Stimulated activated naive CD4-positive, alpha-beta T cell treated with Interleukin-2 at 50 U/mL for 16 hours (primary cell): ENCODE measurements around the gene ZSWIM6.

Experiments
- DNase-seq: peaks from one replicate; lab custom pipeline; 2025; lab: John Stamatoyannopoulos, UW

The ZSWIM6 gene

DNA sequence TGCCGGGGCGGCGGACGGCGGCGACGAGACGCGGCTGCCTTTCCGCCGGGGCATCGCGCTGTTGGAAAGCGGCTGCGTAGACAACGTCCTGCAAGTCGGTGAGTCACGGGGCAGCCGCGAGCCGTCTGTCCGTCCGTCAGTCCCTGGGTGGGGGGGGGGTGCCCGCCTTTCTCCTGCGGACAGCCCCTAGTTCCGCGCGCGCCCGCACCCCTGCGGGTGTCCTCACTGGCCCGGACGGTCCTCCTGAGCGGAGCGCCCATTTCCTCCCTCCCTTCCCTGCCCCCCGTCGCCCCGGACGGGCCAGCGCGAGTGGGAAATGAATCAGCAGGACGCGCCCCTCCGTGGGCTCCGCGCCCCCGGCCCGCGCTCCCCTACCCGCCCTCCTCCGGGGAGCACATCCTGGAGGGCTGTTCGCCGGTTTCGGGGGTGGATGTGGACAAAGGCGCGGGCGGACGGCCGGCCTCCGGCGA is 828 bp downstream of the ZSWIM6 start:
- DNase-seq = no peak

DNA sequence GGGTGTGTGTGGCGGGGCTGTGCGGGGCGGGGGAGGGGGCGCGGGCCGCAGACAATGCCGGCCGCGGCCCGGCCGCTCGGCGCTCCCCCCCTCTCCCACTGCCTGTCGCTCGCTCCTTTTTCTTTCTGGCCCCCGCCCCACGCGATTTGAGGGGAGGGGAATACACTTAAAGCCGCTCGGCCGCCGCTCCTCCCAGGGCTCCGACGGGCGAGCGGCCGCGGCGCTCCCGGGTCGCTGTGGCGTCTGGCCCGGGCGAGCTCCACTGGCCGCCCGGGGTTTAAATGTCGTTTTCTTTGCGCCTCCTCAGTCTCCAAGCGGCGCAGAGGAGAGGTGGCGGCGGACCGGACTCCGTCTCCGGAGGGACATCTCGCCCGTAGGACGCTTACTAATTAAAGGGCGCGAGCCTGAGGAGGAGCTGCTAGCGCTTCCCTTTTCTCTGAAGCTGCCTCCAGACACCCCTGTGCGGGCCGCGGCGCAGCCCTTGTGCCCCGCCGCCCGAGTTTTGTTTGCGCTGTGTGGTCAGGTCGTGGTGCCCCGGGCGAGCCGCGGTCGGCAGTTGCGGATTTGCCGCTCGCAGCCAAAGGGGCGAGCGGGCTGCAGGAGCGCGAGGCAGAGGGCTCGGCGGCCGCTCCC is 1.4 kb downstream of the ZSWIM6 start:
- DNase-seq = peak; percentile 24

DNA sequence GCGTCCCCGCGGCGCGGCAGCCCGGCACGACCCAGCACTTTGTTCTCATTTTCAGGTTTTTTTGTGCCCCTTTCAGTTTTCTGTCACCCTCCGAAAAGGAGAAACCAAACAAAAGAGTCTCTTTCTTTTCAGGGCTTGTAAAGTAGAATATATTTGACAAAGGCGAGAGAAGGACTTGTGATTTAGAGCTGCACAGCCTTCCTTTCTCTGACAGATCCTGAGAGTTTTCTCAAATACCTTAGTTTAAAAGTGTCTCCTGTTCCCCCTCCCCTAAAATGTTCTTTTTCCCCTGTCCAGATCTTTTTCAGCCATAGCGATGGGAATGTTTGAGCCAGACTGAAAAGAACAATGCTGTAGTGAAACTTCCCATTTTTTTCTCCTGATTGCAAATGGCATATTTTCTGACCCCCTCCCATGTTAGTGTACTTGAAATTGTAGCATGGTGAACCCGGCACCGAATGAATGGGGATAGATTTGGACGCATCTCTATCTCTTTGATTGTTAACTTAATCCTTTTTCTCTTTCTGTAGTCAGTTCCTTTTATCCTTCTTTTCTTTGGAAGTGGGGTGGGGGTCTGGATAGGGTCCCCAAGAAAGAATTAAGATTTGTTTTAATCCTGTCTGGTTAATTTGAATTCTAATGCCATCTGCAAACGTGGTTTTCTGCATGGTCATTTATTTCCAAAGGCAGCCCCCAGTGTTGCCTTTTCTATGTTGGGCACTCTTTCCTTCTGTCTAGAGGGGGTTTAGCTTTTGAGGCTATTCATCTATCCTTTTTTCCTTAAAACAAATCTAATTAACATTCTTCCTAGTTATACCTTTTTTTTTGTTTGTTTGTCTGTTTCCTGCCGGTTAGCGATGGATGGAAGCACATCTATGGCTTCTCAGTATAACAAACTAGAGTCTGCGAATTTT is 2.2 kb downstream of the ZSWIM6 start:
- DNase-seq = no peak

DNA sequence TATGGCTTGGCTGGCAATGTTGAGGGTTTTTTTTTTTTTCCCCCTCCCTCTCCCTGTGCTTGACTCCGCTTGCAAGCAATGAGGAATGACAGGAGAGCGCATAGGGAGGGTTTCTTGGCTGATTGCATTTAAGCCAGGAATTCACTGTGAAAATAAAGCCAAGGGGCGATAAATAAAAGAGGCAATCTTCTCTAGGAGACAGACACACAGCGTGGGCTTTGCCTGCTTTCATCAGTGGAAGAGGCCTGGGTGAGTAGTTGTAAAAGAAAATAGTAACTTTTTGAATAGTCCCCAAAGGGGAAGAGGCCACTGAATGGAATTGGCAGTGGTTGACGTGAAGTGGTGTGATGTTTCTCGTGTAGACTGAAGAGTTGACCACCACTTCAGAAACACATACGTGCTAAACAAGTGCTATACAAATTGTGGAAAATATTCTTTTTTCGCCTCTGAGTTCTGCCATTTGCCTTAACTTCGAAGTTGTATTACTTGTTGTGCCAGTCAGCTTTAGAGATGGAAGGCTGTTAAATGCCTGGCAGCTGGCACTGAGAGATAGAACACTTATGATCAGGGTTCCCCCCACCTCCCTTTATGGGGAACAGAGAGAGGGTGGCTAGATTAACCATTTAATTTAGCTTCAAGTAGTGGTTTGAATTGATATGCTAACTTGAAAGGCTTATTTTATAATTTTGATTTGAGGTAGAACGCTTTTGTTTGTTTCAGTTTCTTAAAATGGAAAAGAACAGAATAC is 3.0 kb downstream of the ZSWIM6 start:
- no peak for DNase-seq

DNA sequence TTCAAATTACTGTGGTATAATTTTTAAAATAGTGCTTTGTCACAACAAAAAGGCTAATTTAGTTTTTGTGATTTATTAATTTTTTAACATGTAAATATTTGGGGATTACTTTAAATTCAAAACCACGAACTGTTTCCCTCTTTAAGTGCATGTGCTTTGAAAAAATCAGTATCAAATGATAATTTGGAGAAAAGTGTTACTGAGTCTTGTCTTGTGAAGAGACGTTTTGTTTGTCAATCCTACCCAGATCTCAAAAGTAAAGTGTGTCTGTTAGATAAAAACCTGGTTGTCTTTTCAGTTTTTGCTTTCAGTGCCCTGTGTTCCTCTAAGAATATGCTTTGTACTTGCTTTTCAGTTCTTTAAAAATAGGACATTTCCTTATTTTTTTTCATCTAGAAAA is 7.7 kb downstream of the ZSWIM6 start:
- no peak for DNase-seq

DNA sequence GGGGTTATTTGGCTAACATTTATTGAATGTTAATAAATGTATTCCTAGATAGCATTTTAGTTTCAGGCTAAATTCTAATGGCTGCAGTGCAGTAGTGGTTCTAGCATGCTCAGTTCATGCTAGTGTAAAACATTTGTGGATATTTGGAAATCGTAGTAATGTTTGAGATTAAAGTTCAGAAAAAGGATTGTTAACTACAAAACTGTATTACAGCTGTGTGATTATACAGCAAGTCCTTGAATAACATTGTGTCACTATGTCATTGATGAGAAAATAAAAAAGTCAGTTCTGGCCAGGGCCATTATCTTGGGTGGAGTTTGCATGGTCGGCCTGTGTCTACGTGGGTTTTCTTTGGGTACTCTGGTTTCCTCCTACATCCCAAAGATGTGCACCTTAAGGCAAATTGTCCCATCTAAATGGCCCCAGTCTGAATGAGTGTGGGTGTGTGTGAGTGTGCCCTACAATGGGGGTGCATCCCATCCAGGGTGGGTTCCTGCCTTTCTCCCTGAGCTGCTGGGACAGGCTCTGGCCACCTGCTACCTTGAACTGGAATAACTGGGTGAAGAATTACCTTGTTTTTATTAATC is 8.8 kb downstream of the ZSWIM6 start:
- no peak for DNase-seq

DNA sequence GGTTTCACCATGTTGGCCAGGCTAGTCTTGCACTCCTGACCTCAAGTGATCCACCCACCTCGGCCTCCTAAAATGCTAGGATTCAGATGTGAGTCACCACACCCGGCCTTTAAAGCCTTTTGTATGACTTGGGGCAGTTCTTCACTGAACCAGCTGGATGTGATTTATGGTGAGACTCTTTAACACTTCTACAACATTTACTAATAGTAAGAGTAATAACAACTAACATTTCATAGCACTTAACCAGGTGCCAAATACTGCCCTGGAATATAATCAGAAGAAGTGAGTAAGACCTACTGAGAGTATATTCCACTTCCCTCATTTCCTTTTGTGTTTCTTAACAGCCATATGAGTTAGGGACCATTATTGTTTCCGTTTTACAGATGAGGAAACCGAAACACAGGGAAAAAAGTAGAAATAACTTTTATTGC is 10.0 kb downstream of the ZSWIM6 start:
- no peak for DNase-seq

DNA sequence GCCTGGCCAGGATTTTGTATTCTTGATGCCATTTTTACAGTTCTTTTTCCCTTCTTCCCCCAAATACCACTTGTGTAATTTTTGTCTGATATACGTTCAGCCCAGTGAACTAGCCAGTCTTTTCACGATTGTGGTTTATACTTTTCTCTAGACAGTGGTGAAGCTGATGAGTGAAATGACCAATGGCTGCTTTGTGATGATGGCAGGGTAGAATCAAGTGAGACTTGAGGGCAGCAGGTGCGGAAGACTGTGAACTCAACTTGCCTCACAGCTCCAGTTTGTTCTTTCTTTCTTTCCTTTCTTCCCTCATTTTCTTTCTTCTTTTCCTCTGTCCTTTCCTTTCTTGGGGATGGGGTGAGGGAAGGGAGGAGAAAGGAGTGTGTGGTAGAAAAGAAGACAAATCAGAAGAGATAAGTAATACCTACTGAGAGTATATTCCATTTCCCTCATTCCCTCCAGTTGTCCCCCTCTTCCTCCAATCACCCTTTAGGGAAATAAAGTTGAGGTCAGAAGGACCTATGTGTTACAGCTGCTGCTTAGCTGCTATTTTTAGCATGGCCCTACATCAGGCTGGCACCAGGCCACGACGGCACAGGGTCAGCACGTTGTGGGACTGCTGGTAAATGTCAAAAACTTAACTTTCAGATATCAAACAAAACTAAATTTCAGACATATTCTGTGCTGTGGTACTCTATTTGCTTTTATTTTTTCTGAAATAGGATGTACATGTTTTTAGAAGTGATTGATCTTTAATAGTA is 12.3 kb downstream of the ZSWIM6 start:
- DNase-seq = no peak

DNA sequence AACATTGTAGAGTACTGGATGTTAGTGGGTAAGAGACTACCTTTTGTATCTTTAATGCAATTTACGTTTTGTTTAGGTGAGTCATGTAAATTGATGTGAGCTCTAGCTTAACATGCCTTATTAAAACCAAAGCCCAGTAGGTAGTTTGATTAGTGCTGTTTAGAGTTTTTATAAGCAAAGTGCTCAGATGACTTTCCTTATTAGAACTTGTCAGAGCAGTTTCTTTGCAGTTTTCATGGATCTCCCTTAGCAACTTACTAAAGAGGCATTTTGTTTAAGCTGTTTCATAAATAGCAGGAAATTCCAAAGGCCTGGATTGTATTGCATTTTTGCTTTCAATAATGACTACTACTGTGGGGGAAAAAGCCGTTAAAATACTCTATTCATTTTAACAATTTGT is 14.5 kb downstream of the ZSWIM6 start:
- DNase-seq = no peak

DNA sequence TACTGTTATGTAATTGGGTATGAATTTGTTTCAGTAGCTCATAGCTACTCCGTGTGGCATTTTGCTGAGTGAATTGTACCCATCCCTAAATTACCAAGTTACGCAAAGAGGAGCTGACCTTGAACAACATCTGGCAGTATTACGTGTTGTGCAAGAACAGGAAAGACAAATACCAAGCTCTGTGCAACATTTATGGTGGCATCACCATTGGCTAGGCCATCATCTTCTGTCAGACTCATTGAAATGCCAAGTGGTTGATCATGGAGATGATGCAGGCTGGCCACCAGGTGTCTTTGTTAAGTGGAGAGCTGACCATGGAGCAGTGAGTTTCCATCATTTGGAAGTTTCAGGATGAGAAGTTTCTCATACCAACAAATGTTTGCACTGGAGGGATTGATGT is 15.0 kb downstream of the ZSWIM6 start:
- DNase-seq = no peak

DNA sequence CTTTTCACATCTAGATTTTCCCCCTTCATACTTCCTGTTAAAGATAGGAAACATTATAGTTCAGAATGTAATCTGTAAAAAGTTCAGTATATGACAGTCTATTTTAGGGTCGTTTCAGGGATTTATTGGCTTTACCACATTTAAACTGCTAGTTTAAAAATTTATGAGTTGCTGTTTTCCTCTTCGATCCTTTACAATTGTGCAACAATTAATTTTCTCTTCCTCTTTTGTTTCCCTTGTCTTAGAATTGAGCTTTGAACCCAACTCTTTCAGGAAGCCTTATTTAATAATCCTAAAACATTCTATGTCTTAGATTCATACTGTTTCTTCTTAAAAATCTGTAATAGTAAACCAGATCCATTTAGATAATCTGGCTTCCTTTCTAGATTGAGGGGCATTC is 16.4 kb downstream of the ZSWIM6 start:
- DNase-seq = no peak

DNA sequence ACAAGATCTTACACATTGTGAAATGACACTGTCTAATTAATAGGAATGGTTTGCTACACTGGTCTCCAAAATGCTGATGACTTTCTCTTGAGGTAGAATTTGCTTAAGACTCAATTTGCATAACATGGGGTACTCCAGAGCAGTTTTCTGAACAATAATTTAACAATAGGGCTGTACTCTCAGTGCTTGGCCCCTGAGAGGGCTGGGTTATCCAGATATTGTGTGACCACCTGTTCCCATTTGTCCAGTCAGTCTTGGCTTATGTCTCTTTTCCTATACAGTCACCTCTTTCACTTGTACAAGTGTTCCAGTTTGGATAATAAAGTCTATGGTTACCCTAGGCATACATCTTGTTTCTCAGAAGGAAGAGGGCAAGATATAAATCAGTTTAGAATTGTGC is 17.9 kb downstream of the ZSWIM6 start:
- no peak for DNase-seq

DNA sequence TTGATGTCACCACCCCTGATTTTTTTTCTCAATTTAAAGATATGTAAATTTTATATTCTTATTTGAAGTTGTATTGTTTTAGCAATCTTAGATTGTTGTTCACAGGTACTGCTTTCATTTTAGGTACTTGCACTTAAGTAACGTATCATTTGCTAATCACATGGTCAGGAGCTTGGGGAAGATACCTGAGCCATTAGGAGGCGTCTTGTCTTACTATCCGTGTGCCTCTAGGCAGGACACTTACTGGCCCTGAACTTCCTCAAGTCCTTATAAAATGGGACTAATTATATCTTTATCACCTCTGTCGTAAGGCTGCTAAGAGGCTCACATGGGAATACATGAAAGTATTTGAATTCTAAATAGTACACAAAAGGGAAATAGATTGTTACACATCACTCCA is 18.5 kb downstream of the ZSWIM6 start:
- DNase-seq = no peak

DNA sequence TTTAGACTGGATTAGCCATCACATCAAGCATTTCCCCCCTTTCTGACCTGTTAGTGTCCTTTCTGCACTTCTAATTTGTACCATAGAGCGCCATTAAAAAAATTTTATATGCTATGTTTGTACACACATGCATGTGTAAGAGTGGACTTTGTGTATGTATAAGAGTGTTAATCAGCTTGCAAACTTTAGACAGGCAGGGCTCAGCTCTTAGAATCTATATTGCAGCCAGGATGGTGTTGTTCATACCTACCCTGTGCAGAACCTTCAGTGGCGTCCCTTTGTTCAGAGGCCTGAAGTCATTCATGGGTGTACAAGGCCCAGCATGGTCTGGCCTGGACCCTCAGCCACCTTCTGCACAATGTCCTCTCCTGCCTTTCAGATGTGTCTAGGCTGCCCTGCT is 19.7 kb downstream of the ZSWIM6 start:
- no peak for DNase-seq

DNA sequence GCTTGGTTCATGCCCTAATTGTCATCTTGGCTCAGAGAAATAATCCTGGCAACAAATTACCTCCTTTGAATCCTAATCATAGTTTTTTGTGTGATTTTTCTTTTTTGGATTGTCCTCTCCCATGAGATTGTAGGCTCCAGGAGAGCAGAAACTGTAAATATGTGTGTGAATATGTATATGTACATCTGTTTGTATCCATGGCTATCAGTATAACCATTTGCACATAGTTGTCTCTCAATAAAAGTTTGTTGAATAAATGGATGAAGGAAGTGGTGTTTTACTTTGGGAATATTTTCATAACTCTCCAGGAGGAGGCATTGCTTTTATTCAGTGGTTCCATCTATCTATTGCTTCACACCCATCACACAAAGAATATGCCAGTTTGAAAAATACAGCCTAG is 20.1 kb downstream of the ZSWIM6 start:
- DNase-seq = no peak

DNA sequence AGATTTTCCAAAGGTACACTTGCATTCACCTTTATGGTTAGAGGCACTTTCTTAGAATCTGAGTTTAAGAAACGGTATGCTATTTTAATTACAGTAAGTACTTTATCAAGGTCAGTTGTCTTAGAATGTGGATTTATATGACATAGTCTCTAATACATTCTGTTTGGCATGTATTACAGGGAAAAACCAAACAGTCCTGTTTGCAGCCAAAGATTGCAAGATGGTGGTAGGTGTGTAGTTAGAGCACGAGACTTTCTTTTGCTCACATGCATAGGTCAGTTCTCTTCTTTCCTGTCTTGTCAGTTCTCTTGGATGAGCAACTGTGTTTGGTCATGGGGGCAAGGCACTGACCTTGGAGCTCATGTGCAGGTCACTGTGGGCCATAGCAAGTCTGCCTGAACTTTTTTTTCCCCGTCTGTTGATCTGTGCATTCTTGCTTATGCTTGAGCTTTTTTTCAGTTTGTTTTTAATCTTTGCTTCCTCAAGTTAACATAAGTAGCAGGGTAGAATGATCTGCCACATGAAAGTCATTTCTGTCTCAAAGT is 20.6 kb downstream of the ZSWIM6 start:
- DNase-seq = no peak

DNA sequence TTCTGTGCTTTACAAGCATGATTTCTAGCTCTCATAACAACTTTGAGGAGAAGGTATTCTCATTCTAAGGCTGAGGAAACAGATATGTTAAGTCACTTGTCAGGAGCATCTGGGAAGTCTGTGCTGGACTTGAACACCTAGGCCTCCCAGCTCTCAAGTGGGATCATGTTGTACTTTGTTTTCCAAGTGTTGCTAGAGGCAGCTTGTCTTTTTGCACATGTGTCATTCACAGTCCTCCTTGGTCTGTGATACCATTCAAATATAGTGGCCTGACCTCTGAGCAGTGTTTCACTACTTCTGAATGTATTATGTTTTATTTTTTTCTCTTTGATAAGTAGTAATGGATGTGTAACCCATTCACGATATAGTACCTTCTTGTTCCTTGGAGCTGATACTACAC is 21.2 kb downstream of the ZSWIM6 start:
- no peak for DNase-seq

DNA sequence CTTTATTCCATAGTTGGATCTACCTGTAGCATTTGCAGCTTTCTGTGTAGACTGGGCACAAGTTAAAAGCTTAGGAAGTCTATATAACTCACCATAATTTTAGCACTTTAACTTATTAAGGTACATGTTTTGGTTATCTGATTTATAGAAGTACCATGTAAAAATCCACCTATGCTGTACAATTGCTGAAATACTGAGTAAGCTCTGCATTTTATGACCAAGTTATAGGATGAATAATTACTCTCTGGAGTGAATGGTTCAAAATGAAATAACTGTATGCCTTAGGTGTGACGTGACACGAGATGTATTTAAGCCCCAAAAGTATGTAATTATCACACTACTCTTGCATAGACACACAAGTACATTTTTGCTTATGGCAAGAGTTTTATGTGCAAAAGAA is 22.1 kb downstream of the ZSWIM6 start:
- DNase-seq = no peak

DNA sequence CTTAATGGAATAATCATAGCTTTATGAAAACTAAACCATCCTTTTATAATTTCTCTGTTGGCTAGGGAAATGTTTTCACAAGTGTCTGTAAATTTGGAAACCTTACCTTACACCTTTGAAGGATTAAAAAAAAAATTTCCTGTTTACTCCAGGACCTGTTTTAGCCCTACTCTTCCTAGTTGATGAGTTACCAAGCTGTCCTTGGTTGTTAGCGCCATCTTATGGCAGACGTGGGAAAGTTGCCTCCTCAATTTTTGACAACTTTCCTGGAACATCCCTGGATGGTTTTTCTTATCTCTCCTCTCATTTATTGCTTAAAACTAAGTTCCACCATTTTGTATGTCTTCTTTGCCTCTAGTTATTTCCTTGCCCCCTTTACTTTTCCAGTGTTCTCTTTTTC is 25.7 kb downstream of the ZSWIM6 start:
- no peak for DNase-seq

DNA sequence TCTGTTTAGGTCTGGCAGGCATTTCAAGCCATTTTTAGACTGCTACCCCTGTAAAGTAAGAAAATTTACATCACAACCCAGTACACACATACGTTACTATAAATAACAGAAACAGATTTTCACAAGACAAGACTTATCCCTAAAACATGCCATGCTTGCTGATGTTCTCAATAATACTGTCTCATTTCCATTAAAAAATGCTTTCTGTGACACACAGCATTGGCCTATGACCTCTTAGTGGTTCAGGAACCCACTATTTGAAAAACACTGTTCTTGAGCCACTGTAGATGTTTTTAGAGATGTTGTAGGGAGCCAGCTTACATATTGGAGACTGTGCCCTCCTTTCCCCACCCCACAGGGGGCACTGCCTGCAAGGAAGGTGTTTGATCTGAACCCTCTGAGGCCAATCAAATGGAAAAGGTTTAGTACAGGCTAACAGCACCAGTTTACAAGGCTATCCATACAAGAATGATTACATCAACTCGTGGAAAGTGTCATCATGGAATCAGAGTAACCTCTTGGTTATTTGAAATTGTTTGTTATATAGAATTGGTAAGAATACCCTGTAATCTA is 30.8 kb downstream of the ZSWIM6 start:
- DNase-seq = no peak
